NCI-H2196 (cell line): ENCODE results near the gene VPS33A.

ENCODE experiments used
- DNase-seq: peaks from one replicate; lab custom pipeline; 2025; ENCODE audit not compliant: unreplicated experiment; lab: John Stamatoyannopoulos, UW

Gene VPS33A

DNA sequence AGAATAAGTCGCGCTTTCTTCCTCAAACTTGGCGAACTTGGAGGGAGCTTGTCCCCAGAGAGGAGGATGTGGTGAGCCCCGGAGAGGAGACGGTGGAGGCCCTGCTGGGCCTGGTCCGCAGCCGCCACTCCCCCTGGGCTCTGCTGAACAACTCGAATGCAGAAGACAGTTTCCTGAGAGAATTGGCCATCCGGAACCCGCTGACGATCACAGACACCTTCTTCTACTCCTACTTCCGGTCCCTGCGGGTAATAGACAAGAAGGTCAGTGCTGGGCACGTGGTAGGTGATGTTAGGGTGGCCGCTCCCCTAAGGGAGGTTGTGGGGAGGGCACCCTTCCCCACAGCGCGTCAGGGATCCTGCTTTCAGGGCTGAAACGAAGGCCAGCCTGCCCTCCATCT is 81.8 kb downstream of the VPS33A start:
- DNase-seq, result no peak

DNA sequence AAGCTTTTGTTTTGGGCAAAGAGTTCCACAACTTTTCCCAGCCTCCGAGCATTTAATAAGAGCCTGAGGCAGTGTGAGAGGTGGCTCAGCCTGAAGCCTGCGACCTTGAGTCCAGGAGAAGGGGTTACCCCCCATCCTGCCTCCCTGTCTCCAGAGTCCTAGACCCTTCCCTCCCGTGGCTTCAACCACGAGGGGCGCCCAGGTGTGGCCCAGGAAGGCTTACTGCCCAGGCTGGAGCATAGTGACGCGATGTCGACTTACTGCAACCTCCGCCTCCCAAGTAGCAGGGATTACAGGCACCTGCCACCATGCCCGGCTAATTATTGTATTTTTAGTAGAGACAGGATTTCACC is 82.7 kb downstream of the VPS33A start:
- no peak for DNase-seq

DNA sequence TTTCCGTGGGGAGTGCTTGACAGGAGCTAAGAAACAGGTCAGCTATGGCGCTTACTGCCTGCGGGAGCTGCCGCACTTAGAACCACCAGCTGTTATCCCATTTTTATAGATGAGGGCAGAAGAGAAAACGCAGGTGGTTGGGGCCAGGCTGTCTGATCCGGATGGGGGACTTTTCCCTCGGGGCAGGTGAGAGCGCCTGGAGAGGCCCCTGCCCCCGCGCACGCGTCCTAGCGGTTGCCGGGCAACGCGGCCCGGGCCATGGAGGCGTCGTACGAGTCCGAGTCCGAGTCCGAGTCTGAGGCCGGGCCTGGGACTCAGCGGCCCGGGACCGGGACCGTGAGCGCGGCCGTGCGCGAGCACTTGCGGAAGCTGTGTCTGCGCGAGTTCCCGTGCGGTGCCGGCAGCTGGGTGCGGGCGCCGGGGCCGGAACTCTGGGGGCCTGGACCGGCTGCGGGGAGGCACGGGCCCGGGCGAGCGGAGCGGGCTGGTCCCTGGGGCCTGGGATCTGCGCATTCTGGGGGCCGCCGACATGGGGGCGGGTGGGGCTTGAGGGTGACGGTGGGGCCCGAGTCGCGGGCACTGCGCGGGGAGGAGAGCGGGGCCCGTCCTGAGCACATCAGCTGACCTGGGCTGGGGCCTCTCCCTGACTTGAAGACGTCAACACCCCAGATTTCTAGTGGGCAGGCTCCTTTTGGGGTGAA is 83.3 kb downstream of the VPS33A start, which contains the start of gene LRRC43:
LRRC43 (plus strand) TSS at position 237 of the 701 bp plus-strand sequence; CDS start at position 259, 22 bp downstream.
- DNase-seq, result no peak
